Esophagus squamous epithelium (tissue), 5 donors: Measurements from ENCODE around the gene PHF23. TPM values are rescaled to one million over a fixed set of nuclear protein-coding genes. Genes with fewer than 3 reads are reported as not detected.

Experiments
- DNase-seq: peaks from one replicate; lab custom pipeline; 2025; lab: John Stamatoyannopoulos, UW
- H3K27ac ChIP-seq, 4 donors: fragments of 200-600 bp; sonication (generic); one replicate each; pipeline ENCODE4 v1.5.1; 2016 to 2019; ENCODE audit warnings: mild to moderate bottlenecking in 1 of 4
- H3K27me3 ChIP-seq, 4 donors: fragments of 200-600 bp; sonication (generic); 1 replicate in 3 of 4; 2 replicates in 1 of 4; pipeline versions ENCODE4 v1.5.1 to v1.6.0; 2017 to 2021; ENCODE audit warnings: antibody characterized with exemption in 1 of 4
- H3K36me3 ChIP-seq, 3 donors: fragments of 200-600 bp; sonication (generic); one replicate each; pipeline ENCODE4 v1.5.1; 2016 to 2019
- H3K4me1 ChIP-seq, 3 donors: fragments of 200-600 bp; sonication (generic); one replicate each; pipeline ENCODE4 v1.5.1; 2017 to 2019
- H3K4me3 ChIP-seq, 4 donors: fragments of 200-600 bp; sonication (generic); 1 replicate in 3 of 4; 2 replicates in 1 of 4; pipeline ENCODE4 v1.5.1; 2016 to 2019; ENCODE audit warnings: mild to moderate bottlenecking in 2 of 4, moderate library complexity in 1 of 4
- H3K9me3 ChIP-seq, 3 donors: fragments of 200-600 bp; sonication (generic); one replicate each; pipeline ENCODE4 v1.5.1; 2016 to 2019
- CTCF ChIP-seq, 6 experiments: fragments of 450-650 bp in 4 of 6; fragments of 200-600 bp in 2 of 6; sonication (generic) in 2 of 6; IDR thresholded peaks; one replicate each; pipeline ENCODE4 v1.5.1; 2016 to 2019; ENCODE audit warnings: antibody characterized with exemption in 6 of 6, mild to moderate bottlenecking in 4 of 6, moderate library complexity in 4 of 6
- POLR2A ChIP-seq, 4 donors: fragments of 450-650 bp; IDR thresholded peaks; one replicate each; pipeline ENCODE4 v1.6.1; 2017; ENCODE audit warnings: antibody characterized with exemption in 4 of 4, mild to moderate bottlenecking in 4 of 4, moderate library complexity in 3 of 4
- WGBS, 2 donors: methylation state at CpG; one replicate each; pipeline ENCODE4 v1.1.5; 2018; 5-methylcytosine and 5-hydroxymethylcytosine counted together
- intact Hi-C: fragments of 100-400 bp; cut with DNase I; formaldehyde crosslinking; loops from one replicate; pipeline ENCODE4 v1.15.0; 2022
- total RNA-seq, 4 donors: library from RNA; depleted of rRNA; stranded (reverse); fragments of >200 nt; gene quantifications; one replicate each; pipeline ENCODE4 v1.1.0, GENCODE V29; 2016
- donor health status: DM: yes; HTN: yes; CAD: no.

The PHF23 gene
- total RNA-seq, 4 donors from 2014 or later, result 24.7 to 30.6 (median 27.0) TPM

GRCh38 chr17:7218758-7219157 is 20.5 kb downstream of the PHF23 start:
- H3K4me3 ChIP-seq, result no peak overlapping the region
- H3K9me3 ChIP-seq, result no peaks in the 10 kb centered on the region
- 71 to 83% methylated on average over 4 to 6 of the region's 6 CpGs for WGBS, 2 donors
- H3K27ac ChIP-seq, result peak overlapping the region; percentile 95 to 100 (median 98)
- TF ChIP-seq CTCF (IDR thresholded peaks at IDR 0.05) (no peak), POLR2A (IDR thresholded peaks at IDR 0.05) (no peak)
- intact Hi-C loops, result no loop called here
- no peak for DNase-seq
- no peaks in the 10 kb centered on the region for H3K27me3 ChIP-seq
- H3K4me1 ChIP-seq, result peaks cover 66 to 97% (median 70%) of the 10 kb centered on the region in 3 donors
- H3K36me3 ChIP-seq, result peaks cover 13 to 28% (median 13%) of the 10 kb centered on the region in 3 donors

DNA sequence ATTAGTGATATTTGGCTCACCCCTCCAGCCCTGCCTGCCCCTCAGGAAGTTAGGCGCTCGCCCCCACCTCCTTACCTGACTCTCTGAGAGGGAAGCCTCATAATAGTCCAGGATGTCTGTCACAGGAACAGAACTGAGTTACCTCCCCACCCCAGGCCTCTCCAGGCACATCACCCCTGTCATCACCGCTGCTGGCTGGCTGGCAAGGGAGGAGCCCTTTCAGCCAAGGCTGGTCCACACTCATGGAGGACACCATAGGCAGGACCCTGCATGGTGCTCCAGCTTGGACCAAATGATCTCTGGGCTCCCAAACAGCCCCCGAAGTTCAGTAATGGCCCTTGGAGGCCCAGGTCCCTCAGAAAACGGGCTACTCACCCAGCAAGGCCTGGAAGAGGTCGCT is 21.1 kb downstream of the PHF23 start:
- H3K4me3 ChIP-seq, result peak overlapping the region in 3 of 4 donors; percentile 42 to 73 (median 52)
- intact Hi-C loops, result no loop called here
- no peaks in the 10 kb centered on the region for H3K27me3 ChIP-seq
- TF ChIP-seq CTCF (IDR thresholded peaks at IDR 0.05), result no peak
- TF ChIP-seq POLR2A (IDR thresholded peaks at IDR 0.05), result no peak
- peaks cover 7 to 22% (median 7%) of the 10 kb centered on the region in 3 donors for H3K36me3 ChIP-seq
- WGBS, 2 donors, result 43 to 65% methylated on average over 1 to 5 of the region's 6 CpGs
- peak overlapping the region; percentile 32 to 100 (median 98) for H3K27ac ChIP-seq
- H3K4me1 ChIP-seq, result peaks cover 65 to 97% (median 65%) of the 10 kb centered on the region in 3 donors
- DNase-seq, result no peak
- H3K9me3 ChIP-seq, result no peaks in the 10 kb centered on the region

- no peak for DNase-seq
- peak overlapping the region; percentile 20 to 73 (median 47) for H3K4me3 ChIP-seq
- no peaks in the 10 kb centered on the region for H3K27me3 ChIP-seq
- no peaks in the 10 kb centered on the region for H3K9me3 ChIP-seq
- TF ChIP-seq POLR2A (IDR thresholded peaks at IDR 0.05) (no peak), CTCF (IDR thresholded peaks at IDR 0.05) (no peak)
- H3K4me1 ChIP-seq, result peaks cover 59 to 89% (median 61%) of the 10 kb centered on the region in 3 donors
- intact Hi-C loops, result no loop called here
- peaks cover 0 to 14% (median 0%) of the 10 kb centered on the region in 3 donors for H3K36me3 ChIP-seq
- peak overlapping the region; percentile 32 to 100 (median 98) for H3K27ac ChIP-seq
- WGBS, 2 donors, result 2 to 4% methylated on average over 12 to 15 of the region's 32 CpGs
These were observed 21.9 kb downstream of the PHF23 start for GRCh38 chr17:7217113-7217987.

GRCh38 chr17:7216242-7217112 is 22.8 kb downstream of the PHF23 start:
- peaks cover 0 to 5% (median 0%) of the 10 kb centered on the region in 3 donors for H3K36me3 ChIP-seq
- H3K4me3 ChIP-seq, result peak overlapping the region; percentile 20 to 73 (median 47)
- no peaks in the 10 kb centered on the region for H3K9me3 ChIP-seq
- TF ChIP-seq CTCF (IDR thresholded peaks at IDR 0.05) (no peak), POLR2A (IDR thresholded peaks at IDR 0.05) (no peak)
- DNase-seq, result no peak
- WGBS, 2 donors, result 20 to 25% methylated on average over 6 of the region's 7 CpGs
- peak overlapping the region; percentile 32 to 100 (median 98) for H3K27ac ChIP-seq
- intact Hi-C loops, result no loop called here
- H3K27me3 ChIP-seq, result no peaks in the 10 kb centered on the region
- H3K4me1 ChIP-seq, result peaks cover 50 to 88% (median 57%) of the 10 kb centered on the region in 3 donors
